HEK293T (cell line): ENCODE results near the gene KCNJ5.

ENCODE experiments used
- ARNT ChIP-seq: fragments of 450-650 bp; IDR thresholded peaks from 2 replicates; pipeline ENCODE4 v1.6.1; 2017; ENCODE audit warnings: mild to moderate bottlenecking
- BHLHE40 ChIP-seq: fragments of 450-650 bp; IDR thresholded peaks from 2 replicates; pipeline ENCODE4 v1.6.1; 2016; ENCODE audit warnings: mild to moderate bottlenecking, moderate library complexity, borderline replicate concordance
- ELF4 ChIP-seq: fragments of 450-650 bp; IDR thresholded peaks from 2 replicates; pipeline ENCODE4 v1.6.1; 2017; ENCODE audit warnings: antibody characterized with exemption
- FOXA1 ChIP-seq: fragments of 450-650 bp; IDR thresholded peaks from 2 replicates; pipeline ENCODE4 v1.6.1; 2016; ENCODE audit warnings: mild to moderate bottlenecking
- FOXK2 ChIP-seq: fragments of 450-650 bp; IDR thresholded peaks from 2 replicates; pipeline ENCODE4 v1.6.1; 2016; ENCODE audit warnings: mild to moderate bottlenecking
- FOXM1 ChIP-seq: fragments of 450-650 bp; IDR thresholded peaks from 2 replicates; pipeline ENCODE4 v1.6.1; 2017; ENCODE audit warnings: mild to moderate bottlenecking, borderline replicate concordance
- HDGF ChIP-seq: fragments of 450-650 bp; IDR thresholded peaks from 2 replicates; pipeline ENCODE4 v1.6.1; 2017; ENCODE audit warnings: antibody characterized with exemption, borderline replicate concordance
- L3MBTL2 ChIP-seq: fragments of 450-650 bp; conservative IDR thresholded peaks from 2 replicates; pipeline ENCODE4 v1.6.1; 2016; ENCODE audit warnings: mild to moderate bottlenecking
- LEF1 ChIP-seq: fragments of 450-650 bp; IDR thresholded peaks from 2 replicates; pipeline ENCODE4 v1.6.1; 2017; ENCODE audit warnings: mild to moderate bottlenecking, borderline replicate concordance
- NFRKB ChIP-seq: fragments of 450-650 bp; IDR thresholded peaks from 2 replicates; pipeline ENCODE4 v1.6.1; 2016; ENCODE audit warnings: mild to moderate bottlenecking, moderate library complexity
- PKNOX1 ChIP-seq: fragments of 450-650 bp; IDR thresholded peaks from 2 replicates; pipeline ENCODE4 v1.6.1; 2016
- SP1 ChIP-seq: fragments of 450-650 bp; IDR thresholded peaks from 2 replicates; pipeline ENCODE4 v1.6.1; 2017
- TARDBP ChIP-seq: fragments of 450-650 bp; IDR thresholded peaks from 2 replicates; pipeline ENCODE4 v1.6.1; 2016
- ZNF384 ChIP-seq: fragments of 450-650 bp; IDR thresholded peaks from 2 replicates; pipeline ENCODE4 v1.6.1; 2016

DNA sequence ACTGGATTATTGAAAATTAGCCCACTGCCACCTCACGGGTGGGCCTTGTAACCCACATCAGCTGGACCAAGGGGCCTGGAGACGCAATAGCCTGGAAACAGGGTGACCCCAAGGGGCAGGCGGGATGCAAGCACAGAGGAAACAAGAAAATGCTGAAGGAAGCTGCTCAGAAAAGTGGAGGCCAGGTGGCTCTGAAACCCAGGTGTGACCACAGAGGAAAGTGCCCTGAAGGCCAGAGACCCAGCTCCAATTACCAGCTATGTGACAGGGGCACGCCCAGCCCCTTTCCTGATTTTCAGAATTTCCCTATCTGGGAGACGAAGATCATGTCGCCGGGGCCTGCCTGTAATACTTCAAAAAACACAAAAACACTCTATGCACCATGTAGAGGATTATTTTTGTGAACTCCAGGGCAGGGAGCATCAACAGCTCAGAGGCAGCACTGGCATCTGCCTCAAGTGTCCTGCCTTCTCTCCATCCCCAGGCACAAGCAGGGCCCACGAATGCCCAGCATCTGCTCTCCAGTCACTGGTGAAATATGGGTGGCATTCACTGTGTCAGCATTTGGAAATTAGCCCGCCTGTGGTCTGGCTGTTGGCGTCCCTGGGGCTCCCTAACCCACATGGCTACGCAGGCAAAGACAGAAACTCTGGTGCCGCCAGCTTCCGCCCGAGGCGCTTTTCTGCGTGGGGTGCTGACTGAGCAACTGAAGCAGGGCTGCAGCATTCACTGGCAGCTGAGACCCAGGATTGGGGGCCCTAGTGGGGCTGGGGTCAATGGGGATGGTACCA lies 30.4 kb upstream of the KCNJ5 start:
- no peak for TF ChIP-seq FOXA1
- TF ChIP-seq FOXM1: no peak
- no peak for TF ChIP-seq PKNOX1
- no peak for TF ChIP-seq TARDBP
- no peak for TF ChIP-seq HDGF
- TF ChIP-seq L3MBTL2: no peak
- no peak for TF ChIP-seq NFRKB
- no peak for TF ChIP-seq ELF4
- TF ChIP-seq SP1: no peak
- TF ChIP-seq ZNF384: no peak
- TF ChIP-seq ARNT: no peak
- TF ChIP-seq LEF1: no peak
- TF ChIP-seq FOXK2: no peak
- no peak for TF ChIP-seq BHLHE40
